NCI-H1417 (cell line): ENCODE results near the gene FNDC8.
"Not testable (repeated sequence)": the region's sequence is repeated elsewhere in the genome, so short reads cannot be mapped to it uniquely, and the experiment has no call there.

Experiments used
- DNase-seq, 3 experiments: peaks; one replicate each; lab custom pipeline; 2025; lab: John Stamatoyannopoulos, UW

FNDC8 gene

DNA sequence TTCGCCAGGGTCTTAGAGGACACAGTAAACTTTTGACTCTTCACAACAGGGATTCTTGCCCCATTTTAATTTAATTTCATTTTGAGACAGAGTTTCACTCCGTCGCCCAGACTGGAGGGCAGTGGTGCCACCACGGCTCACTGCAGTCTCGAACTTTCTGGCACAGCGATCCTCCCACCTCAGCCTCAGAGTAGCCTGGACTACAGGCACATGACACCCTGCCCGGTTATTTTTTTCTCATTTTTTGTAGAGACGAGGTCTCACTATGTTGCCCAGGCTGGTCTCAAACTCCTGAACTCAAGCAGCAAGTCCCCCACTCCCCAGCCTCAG is 21.0 kb downstream of the FNDC8 start:
- no peak for DNase-seq

DNA sequence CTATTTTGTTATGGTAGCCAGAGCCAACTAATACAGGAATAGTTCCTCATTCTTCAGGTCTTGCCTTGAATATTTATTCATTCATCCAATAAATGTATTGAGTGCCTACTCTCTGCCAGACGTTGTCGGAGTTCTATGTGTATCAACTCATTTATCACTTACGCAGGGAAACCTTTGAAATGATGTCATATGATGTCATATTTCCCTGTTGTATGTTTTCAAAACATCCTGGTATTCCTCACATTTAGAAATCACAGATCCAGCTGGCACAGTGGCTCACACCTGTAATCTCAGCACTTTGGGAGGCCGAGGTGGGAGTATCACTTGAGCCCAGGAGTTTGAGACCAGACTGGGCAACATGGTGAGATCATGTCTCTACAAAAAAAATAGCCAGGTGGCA is 23.4 kb downstream of the FNDC8 start:
- DNase-seq, result no peak

DNA sequence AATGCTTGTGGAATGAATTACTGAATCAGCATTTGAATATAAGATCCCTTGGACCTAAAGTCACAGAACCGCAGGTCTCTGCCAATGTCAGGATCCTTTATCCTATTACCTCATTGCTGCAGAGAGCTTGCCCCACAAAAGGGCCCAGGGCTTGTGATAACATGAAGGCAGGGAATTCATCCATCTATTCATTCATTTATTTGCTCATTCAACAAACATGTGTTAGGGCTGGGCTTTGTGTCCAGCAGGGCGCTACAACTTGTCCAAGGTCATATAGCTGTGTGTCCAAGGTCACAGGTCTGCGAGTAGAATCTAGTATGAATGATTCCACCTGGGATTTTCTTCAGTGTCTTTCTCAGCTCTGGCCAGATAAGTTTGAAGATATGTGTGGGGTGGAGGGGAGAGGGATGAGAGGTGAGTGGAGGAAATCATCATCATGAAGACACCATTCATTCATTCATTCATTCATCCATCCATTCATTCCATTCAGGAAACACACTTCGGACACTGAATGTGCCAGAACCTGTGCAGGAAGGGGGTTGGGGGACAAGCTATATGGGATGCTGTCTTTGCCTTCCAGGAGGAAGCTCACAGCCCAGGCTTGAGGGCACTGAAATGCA is 24.9 kb downstream of the FNDC8 start:
- DNase-seq, result no peak

DNA sequence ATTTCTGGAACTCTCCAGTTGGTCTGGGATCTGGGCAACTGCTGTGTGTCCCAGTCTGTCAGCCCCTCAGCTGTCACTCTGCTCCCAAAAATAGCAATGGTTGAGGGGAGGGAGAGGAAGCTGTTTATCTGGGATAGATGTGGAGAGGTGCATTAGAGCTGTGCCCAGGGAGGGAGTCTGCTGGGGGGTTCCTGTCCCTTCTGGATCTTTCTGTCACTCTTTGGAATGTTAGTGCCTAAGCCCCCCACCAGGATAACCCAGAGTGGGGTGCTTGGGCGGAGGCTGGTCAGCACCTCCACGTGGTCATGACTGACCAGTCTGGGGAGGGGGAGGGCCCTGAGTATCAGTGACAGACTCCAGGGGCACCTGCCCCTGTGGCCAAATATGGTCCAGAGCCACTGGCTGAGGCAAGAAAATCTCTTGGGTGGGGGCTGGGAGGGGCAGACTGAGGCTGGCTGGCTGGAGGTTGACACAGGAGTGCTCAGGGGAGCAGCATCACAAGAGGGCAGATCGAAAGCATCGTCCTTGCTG is 26.0 kb downstream of the FNDC8 start, which contains the start of gene UNC45B:
Gene UNC45B, plus strand, starts transcription at position 443 of the 531 bp plus-strand sequence. CDS start 447 bp downstream, outside the sequence.
- DNase-seq, result no peak

- DNase-seq, result no peak
Measured at GRCh38 chr17:35148144-35148543, 26.7 kb downstream of the FNDC8 start.

GRCh38 chr17:35149941-35150340 is 28.5 kb downstream of the FNDC8 start:
- DNase-seq, result no peak

DNA sequence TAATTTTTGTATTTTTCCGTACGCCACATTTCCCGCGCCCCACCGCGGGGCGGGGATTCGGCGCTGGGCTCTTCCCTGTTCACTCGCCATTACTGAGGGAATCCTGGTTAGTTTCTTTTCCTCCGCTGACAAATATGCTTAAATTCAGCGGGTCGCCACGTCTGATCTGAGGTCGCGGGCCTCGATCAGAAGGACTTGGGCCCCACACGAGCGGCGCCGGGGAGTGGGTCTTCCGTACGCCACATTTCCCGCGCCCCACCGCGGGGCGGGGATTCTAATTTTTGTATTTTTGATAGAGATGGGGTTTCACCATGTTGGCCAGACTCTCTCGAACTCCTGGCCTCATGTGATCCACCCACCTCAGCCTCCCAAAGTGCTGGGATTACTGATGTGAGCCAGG is 29.7 kb downstream of the FNDC8 start:
- not testable (repeated sequence) for DNase-seq

DNA sequence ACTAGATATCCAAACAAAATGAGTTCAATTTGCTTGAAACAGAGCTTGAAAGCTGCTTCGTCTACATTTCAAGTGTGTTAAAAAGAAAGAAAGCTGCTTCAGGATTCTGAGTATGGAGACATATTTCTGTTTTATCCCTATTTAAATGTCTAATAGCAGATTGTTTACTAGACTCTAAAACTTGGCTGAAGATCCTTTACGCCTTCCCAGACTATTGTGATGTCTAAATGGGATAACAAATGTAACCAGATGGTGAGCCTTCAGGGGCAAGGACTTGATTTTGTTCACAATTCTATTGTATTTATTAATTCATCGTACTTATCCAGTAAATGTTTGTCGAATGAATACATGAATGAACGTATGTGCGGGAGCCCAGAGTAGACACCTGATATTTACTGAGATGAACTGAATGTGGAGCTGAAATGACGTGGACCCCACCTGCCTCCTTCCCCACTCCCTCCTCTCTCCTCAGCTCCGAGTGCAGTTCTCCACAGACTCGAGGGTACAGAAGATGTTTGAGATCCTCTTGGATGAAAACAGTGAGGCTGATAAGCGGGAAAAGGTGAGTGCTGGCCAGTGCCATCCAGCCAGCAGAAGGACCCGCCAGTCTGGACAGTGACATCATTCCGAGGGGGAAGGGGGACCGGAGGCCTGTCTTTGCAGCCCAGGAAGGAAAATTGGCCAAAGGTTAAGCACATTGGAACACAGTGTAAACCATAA is 31.2 kb downstream of the FNDC8 start:
- no peak for DNase-seq

GRCh38 chr17:35154196-35155165 is 33.1 kb downstream of the FNDC8 start:
- DNase-seq, result no peak

DNA sequence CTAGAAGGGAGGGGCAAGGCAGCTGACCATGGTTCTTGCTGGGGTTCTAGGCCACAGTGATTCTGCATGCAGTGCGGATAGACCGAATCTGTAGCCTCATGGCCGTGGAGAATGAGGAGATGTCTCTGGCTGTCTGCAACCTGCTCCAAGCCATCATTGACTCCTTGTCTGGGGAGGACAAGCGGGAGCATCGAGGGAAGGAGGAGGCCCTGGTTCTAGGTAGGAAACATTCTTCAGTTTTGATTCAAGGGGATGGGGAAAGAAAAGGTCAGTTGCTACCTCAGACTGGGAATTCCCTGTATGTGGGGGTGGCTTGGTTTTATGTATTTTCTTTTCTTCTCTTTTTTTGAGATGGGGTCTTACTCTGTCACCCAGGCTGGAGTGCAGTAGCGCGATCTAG is 33.8 kb downstream of the FNDC8 start:
- no peak for DNase-seq

GRCh38 chr17:35159940-35160339 is 38.5 kb downstream of the FNDC8 start:
- DNase-seq, result no peak

DNA sequence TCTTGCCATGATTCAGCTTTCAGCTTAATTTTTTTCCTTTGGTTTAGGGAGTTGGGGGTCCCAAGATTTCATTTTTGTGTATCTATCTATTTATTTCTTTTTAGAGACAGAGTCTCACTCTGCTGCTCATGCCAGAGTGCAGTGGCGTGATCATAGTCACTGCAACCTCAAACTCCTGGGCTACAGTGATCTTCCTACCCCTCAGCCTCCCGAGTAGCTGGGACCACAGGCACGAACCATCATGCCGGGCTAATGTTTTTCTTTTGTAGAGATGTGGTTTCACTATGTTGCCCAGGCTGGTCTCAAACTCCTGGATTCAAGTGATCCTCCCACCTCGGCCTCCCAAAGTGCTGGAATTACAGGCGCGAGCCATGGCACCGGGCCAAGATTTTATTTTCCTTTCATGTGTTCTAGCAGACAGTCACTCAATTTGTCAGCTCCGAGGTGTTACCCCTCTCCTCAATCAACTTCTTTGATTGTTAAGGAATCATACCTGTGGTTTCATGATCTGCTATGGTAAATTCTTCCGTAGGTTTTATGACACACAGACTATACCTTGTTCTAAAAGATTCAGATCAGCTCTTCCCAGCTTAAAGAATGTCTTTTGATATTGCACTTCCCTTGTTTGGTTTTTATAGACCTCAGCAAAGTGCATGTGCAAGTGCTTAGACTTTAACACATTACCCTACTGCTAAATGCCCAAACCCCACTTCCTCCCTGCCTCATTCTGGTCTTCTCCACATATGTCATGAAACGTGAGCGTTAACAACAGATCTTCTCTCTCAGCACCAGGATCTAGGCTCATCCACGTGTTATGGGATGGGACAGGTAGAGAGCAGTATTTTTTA is 39.2 kb downstream of the FNDC8 start:
- DNase-seq, result no peak

- DNase-seq, result no peak
Measured at GRCh38 chr17:35161281-35161761, 39.9 kb downstream of the FNDC8 start.

DNA sequence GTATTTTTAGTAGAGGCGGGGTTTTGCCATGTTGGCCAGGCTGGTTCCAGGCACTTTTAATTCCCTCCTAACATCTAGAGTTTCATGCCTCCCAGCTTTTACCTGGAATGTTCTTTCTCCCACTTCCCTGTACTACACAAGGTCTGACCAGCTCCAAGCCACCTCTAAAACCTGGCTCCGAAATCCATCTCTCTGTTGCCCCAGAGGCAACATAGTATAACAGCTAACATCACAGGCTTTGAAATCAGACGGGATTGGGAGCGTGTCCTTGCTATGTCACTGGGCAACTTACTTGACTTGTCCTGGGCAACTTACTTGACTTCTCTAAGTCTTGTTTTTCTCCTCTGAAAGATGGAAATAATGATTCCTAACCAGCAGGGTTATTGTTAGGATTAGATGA is 41.3 kb downstream of the FNDC8 start:
- no peak for DNase-seq

GRCh38 chr17:35163886-35164285 is 42.5 kb downstream of the FNDC8 start:
- DNase-seq, result no peak

- no peak for DNase-seq
Measured at GRCh38 chr17:35164716-35165115, 43.3 kb downstream of the FNDC8 start.

GRCh38 chr17:35166526-35166925 is 45.1 kb downstream of the FNDC8 start:
- DNase-seq, result no peak

DNA sequence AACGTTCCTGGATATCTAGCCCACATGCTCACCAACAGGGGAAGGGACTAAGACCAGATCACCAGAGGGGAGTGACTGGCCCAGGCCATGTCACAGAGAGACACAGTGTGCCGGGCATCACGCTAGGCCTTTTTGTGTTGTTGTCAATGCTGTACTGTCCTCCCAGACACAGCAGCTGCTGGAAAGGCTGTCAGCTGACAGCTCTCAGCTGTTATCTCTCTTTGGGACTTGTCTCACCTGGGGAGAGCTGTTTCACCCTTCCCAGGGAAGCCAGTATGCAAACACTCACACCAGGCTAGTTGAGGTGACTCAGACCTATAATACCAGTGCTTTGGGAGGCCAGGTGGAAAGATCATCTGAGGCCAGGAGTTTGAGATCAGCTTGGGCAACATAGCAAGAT is 45.6 kb downstream of the FNDC8 start:
- no peak for DNase-seq

DNA sequence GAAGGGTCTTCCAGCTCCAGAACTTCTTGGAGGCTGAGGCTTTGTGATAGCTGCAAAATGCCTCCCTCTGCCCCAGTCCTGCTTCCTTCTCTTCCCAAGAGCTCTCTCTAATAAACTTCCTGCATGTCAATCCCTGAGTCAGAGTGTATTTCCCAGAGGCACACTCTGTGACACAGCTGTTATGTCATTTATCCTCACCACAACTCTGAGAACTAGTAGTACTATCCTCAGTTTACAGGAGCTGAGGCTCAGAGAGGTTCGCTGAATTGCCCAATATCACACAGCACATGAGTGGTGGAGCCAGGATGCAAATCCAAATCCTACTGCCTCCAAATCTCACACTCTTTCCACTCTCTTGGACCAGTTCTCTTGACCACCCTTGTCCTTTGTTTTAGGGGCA is 46.3 kb downstream of the FNDC8 start:
- no peak for DNase-seq

GRCh38 chr17:35169835-35170363 is 48.5 kb downstream of the FNDC8 start:
- no peak for DNase-seq
